K562 (cell line): ENCODE data around the gene ST6GAL1. TPM values are rescaled to one million over a fixed set of nuclear protein-coding genes. Genes with fewer than 3 reads are reported as not detected.

Source experiments
- CBX1 ChIP-seq: sonication (generic); IDR thresholded peaks from 2 replicates; pipeline ENCODE4 v1.6.1; 2016; ENCODE audit warnings: antibody characterized with exemption, low read depth, mild to moderate bottlenecking
- CEBPG ChIP-seq, 3 experiments: fragments of 200-800 bp in 1 of 3; sonication (Bioruptor generic) in 1 of 3; sonication (generic) in 1 of 3; formaldehyde crosslinking in 1 of 3; IDR thresholded peaks in 2 of 3; conservative IDR thresholded peaks in 1 of 3; 2 replicates each; pipeline versions ENCODE4 v1.6.1 to v1.8.0; 2016 to 2022; ENCODE audit warnings: missing compliant biosample characterization in 2 of 3, missing genetic modification characterization in 2 of 3, mild to moderate bottlenecking in 1 of 3, missing genetic modification reagents in 1 of 3
- E2F3 ChIP-seq: fragments of 250-450 bp; sonication (Bioruptor Pico); IDR thresholded peaks from 2 replicates; pipeline ENCODE4 v1.4.0; 2020; ENCODE audit warnings: mild to moderate bottlenecking
- FIP1L1 ChIP-seq: fragments of 200-400 bp; formaldehyde crosslinking; IDR thresholded peaks from 2 replicates; pipeline ENCODE4 v1.6.1; 2018; ENCODE audit warnings: mild to moderate bottlenecking, low read depth, low read length; ENCODE audit not compliant: poor library complexity, severe bottlenecking
- HBP1 ChIP-seq: fragments of 450-650 bp; formaldehyde crosslinking; IDR thresholded peaks from 2 replicates; pipeline ENCODE4 v1.4.0; 2022; ENCODE audit warnings: missing genetic modification characterization
- L3MBTL2 ChIP-seq: fragments of 450-650 bp; IDR thresholded peaks from 2 replicates; pipeline ENCODE4 v1.6.1; 2016; ENCODE audit warnings: mild to moderate bottlenecking, moderate library complexity
- MCM2 ChIP-seq: fragments of 450-650 bp; IDR thresholded peaks from 2 replicates; pipeline ENCODE4 v1.6.1; 2017; ENCODE audit warnings: low read depth, mild to moderate bottlenecking
- MCM7 ChIP-seq, 2 experiments: fragments of 450-650 bp; IDR thresholded peaks; 2 replicates each; pipeline ENCODE4 v1.6.1; 2016 to 2018
- MXI1 ChIP-seq: IDR thresholded peaks from 2 replicates; pipeline ENCODE4 v1.6.1; 2011; ENCODE audit warnings: low read depth, mild to moderate bottlenecking, improper control_type of control experiment, low read length
- OTX1 ChIP-seq: fragments of 450-650 bp; formaldehyde crosslinking; IDR thresholded peaks from 2 replicates; pipeline ENCODE4 v1.4.0; 2022; ENCODE audit warnings: mild to moderate bottlenecking
- PCBP2 ChIP-seq: fragments of 200-400 bp; formaldehyde crosslinking; IDR thresholded peaks from 2 replicates; pipeline ENCODE4 v1.6.1; 2018; ENCODE audit warnings: low read length, low read depth, mild to moderate bottlenecking, moderate library complexity; ENCODE audit not compliant: poor library complexity, severe bottlenecking
- POLR2H ChIP-seq: IDR thresholded peaks from 2 replicates; pipeline ENCODE4 v1.6.1; 2016; ENCODE audit warnings: missing genetic modification characterization, low read depth, mild to moderate bottlenecking, control low read depth, missing compliant biosample characterization, moderate library complexity
- PRMT5 ChIP-seq: sonication (generic); formaldehyde crosslinking; IDR thresholded peaks from 2 replicates; pipeline ENCODE4 v1.5.0; 2020; ENCODE audit warnings: missing genetic modification reagents
- RNF219 ChIP-seq: fragments of 250-450 bp; sonication (Bioruptor Pico); IDR thresholded peaks from 2 replicates; pipeline ENCODE4 v1.5.0; 2022; ENCODE audit warnings: mild to moderate bottlenecking
- SAFB ChIP-seq: fragments of 200-400 bp; formaldehyde crosslinking; IDR thresholded peaks from 2 replicates; pipeline ENCODE4 v1.6.1; 2017; ENCODE audit warnings: low read depth, low read length, borderline replicate concordance
- SMARCB1 ChIP-seq: IDR thresholded peaks from 2 replicates; pipeline ENCODE4 v1.6.1; 2011; ENCODE audit warnings: improper control_type of control experiment, low read depth; ENCODE audit not compliant: insufficient read length
- THAP12 ChIP-seq: fragments of 250-450 bp; sonication (Bioruptor Pico); IDR thresholded peaks from 2 replicates; pipeline ENCODE4 v1.9.0; 2021; ENCODE audit warnings: mild to moderate bottlenecking, inconsistent platforms
- ZBTB5 ChIP-seq: fragments of 450-650 bp; IDR thresholded peaks from 2 replicates; pipeline ENCODE4 v1.6.1; 2017; ENCODE audit warnings: antibody characterized with exemption
- ZNF444 ChIP-seq: fragments of 250-450 bp; sonication (Bioruptor Pico); IDR thresholded peaks from 2 replicates; pipeline ENCODE4 v1.4.0; 2020; ENCODE audit warnings: mild to moderate bottlenecking, moderate library complexity
- ZNF586 ChIP-seq: fragments of 450-650 bp; formaldehyde crosslinking; conservative IDR thresholded peaks from 2 replicates; pipeline ENCODE4 v1.4.0; 2020; ENCODE audit warnings: mild to moderate bottlenecking, moderate library complexity
- ZNF76 ChIP-seq: fragments of 250-450 bp; sonication (Bioruptor Pico); IDR thresholded peaks from 2 replicates; pipeline ENCODE4 v1.4.0; 2020; ENCODE audit warnings: mild to moderate bottlenecking, moderate library complexity, borderline replicate concordance
- polyA plus RNA-seq, 8 experiments: library from polyadenylated mRNA; depleted of rRNA in 4 of 8; stranded (reverse) in 5 of 8; unstranded in 3 of 8; fragments of >200 nt; fragmentation: Nextera tagmentation in 2 of 8; fragmentation: Illumina TruSeq in 1 of 8; extraction: Ambion mirVana in 2 of 8; extraction: Trizol in 1 of 8; gene quantifications; 2 replicates each; pipeline versions ENCODE4 v1.2.1 to v1.2.3, GENCODE V29; 2011 to 2014; ENCODE audit warnings: inconsistent platforms in 1 of 8, missing spikeins in 1 of 8
- total RNA-seq, 7 experiments: library from RNA; depleted of rRNA in 6 of 7; stranded (reverse); fragments of >200 nt in 6 of 7; fragmentation: Illumina TruSeq in 2 of 7; extraction: Trizol in 2 of 7; gene quantifications; 2 replicates each; pipeline versions ENCODE4 v1.2.1 to v1.2.3, GENCODE V29; 2011 to 2021; ENCODE audit warnings: low replicate concordance in 1 of 7

The ST6GAL1 gene
- total and polyA plus RNA-seq, 9 of the 15 experiments (the other 6 are each of a cell fraction or from before 2014, with no cell fraction given): 31.9 to 145 (median 71.0) TPM

- TF ChIP-seq THAP12 (CRISPR knock-in tag) (no peak), ZNF586 (CRISPR knock-in tag) (no peak), FIP1L1 (no peak), OTX1 (CRISPR knock-in tag) (no peak), L3MBTL2 (peak; percentile 36; the same call in 1 of the 2 replicates), CEBPG (CRISPR knock-in tag; IDR thresholded peaks at IDR 0.05) (no peak), CEBPG (tag; conservative IDR thresholded peaks at IDR 0.05 in 1 of 2, IDR thresholded peaks at IDR 0.05 in 1 of 2) (no peak), PRMT5 (CRISPR knock-in tag) (no peak), MCM2 (no peak), POLR2H (tag) (no peak), CBX1 (no peak; the same call in 1 of the 2 replicates), SMARCB1 (no peak), ZNF76 (CRISPR knock-in tag) (no peak), SAFB (no peak), PCBP2 (no peak), MCM7 (IDR thresholded peaks at IDR 0.05) (no peak), RNF219 (no peak), ZBTB5 (no peak), ZNF444 (CRISPR knock-in tag) (no peak), HBP1 (no peak), E2F3 (CRISPR knock-in tag) (no peak), MXI1 (no peak)
Measured at GRCh38 chr3:186997061-186997460, 66.7 kb downstream of the ST6GAL1 start (continued).
